Iris pigment epithelial cell (primary cell): ENCODE data around the gene NCAPD2.
"Not testable (repeated sequence)": the region's sequence is repeated elsewhere in the genome, so short reads cannot be mapped to it uniquely, and the experiment has no call there.

ENCODE experiments used
- DNase-seq: peaks from one replicate; pipeline ENCODE4 v3.0.0-alpha.2; 2011; ENCODE audit warnings: low read depth

Gene NCAPD2

GRCh38 chr12:6497291-6497690 is 3.4 kb downstream of the NCAPD2 start:
- DNase-seq: not testable (repeated sequence)

GRCh38 chr12:6500466-6500865 is 6.6 kb downstream of the NCAPD2 start:
- DNase-seq: no peak

- DNase-seq: peak; percentile 13
Observed at GRCh38 chr12:6507102-6507998, 13.4 kb downstream of the NCAPD2 start.

GRCh38 chr12:6508087-6508486 is 14.2 kb downstream of the NCAPD2 start:
- no peak for DNase-seq

GRCh38 chr12:6520186-6520585 is 26.3 kb downstream of the NCAPD2 start:
- DNase-seq: no peak

- DNase-seq: no peak
Observed at GRCh38 chr12:6522193-6522592, 28.3 kb downstream of the NCAPD2 start.

GRCh38 chr12:6523708-6524107 is 29.8 kb downstream of the NCAPD2 start:
- no peak for DNase-seq

GRCh38 chr12:6524648-6525047 is 30.7 kb downstream of the NCAPD2 start:
- DNase-seq: no peak

- no peak for DNase-seq
Observed at GRCh38 chr12:6526201-6526600, 32.3 kb downstream of the NCAPD2 start.

GRCh38 chr12:6526766-6527525 is 33.0 kb downstream of the NCAPD2 start:
- no peak for DNase-seq

- DNase-seq: no peak
Observed at GRCh38 chr12:6527711-6528110, 33.8 kb downstream of the NCAPD2 start.

GRCh38 chr12:6528539-6529235 is 34.8 kb downstream of the NCAPD2 start:
- DNase-seq: no peak

- DNase-seq: no peak
Observed at GRCh38 chr12:6529291-6529737, 35.4 kb downstream of the NCAPD2 start.

GRCh38 chr12:6530576-6531260 is 36.8 kb downstream of the NCAPD2 start:
- DNase-seq: no peak

GRCh38 chr12:6532051-6532926 is 38.4 kb downstream of the NCAPD2 start:
- DNase-seq: peak; percentile 99

GRCh38 chr12:6532927-6533652 is 39.2 kb downstream of the NCAPD2 start:
- DNase-seq: peak; percentile 62

- DNase-seq: no peak
Observed at GRCh38 chr12:6533653-6533922, 39.7 kb downstream of the NCAPD2 start.

- DNase-seq: peak; percentile 98
Observed at GRCh38 chr12:6533923-6534694, 40.2 kb downstream of the NCAPD2 start, which contains the start of gene GAPDH. GAPDH (plus strand) TSS chr12:6534517; CDS start chr12:6534833, 316 bp downstream.

- DNase-seq: no peak
Observed at GRCh38 chr12:6534695-6534944, 40.7 kb downstream of the NCAPD2 start.
